Activated T-cell treated with anti-CD3 and anti-CD28 coated beads, Interleukin-2, amount 50 U/mL, for 1 hour (primary cell): Measurements from ENCODE around the gene KIAA1958.

Experiments used
- DNase-seq: peaks from one replicate; pipeline ENCODE4 v3.0.0-alpha.2; 2020

Gene KIAA1958

DNA sequence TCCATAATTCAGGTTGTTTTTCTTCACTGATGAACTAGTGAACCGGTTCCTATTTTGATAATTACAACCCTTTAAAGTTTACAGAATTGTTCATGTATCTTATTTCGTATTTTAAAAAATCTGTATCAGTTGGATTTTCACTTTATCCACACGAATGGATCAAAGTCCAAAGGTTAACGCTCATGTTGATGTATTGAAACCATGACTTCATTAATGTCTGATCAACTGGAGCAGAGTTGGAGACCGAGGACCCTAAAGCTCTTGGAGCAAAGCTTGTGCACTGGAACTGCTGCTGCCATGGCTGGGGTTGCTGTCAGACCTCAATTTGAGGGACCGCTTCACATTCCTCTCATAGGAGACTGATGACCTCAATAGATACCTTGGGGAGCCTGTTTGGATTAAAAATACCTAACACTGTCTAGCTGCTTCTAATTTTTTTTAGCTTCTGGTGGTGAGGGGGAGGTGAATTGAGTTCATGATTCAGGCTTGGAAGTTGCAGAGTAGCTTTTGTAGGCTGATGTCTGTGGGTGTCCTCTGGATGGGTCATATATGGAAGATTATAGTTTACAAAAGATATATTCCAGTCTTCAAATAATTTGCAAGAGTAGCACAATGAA lies 45.1 kb downstream of the KIAA1958 start:
- no peak for DNase-seq

DNA sequence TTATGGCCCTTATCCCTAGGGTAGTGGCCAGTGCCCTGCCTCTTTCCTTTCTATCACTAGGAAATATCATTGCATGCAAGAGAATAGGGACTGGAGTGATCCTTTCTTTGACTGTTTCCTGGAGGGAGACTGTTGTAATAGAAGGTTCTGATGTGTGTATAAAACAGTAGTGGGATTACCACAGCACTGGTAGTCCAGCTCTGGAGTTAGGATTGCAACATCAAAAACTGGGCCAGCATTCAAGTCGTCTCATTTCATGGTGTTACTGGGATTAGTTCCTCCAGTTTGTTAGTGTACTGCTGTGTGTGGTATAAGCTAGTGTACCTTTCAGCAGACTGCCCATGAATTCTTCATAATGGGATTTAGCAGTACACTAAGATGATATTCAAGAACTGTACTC lies 45.8 kb downstream of the KIAA1958 start:
- no peak for DNase-seq

DNA sequence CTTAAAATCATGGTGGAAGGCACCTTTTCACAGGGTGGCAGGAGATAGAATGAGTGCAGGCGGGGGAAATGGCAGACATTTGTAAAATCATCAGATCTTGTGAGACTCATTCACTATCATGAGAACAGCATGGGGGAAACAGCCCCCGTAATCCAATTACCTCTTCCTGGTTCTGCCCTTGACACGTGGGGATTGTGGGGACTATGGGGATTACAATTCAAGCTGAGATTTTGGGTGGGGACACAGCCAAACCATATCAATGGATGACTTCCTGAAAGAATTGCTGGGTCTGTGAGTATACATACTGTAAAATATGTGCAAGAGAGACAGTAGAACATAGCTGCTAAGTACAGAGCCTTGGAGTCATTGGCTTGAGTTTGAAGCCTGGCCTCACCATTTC lies 47.0 kb downstream of the KIAA1958 start:
- no peak for DNase-seq

DNA sequence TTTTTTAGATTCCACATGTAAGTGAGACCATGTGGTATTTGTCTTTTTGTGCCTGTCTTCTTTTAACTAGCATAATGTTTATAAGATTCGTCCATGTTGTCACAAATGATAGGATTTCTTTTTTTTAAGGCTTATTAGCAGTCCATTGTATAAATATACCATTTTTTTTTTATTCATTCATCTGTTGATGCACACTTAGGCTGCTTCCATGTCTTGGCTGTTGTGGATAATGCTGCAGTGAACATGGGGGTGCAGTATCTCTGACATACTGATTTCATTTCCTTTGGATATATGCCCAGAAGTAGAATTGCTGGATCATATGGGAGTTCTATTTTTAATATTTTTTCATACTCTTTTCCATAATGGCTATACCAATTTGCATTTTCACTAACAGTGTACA lies 48.7 kb downstream of the KIAA1958 start:
- no peak for DNase-seq

DNA sequence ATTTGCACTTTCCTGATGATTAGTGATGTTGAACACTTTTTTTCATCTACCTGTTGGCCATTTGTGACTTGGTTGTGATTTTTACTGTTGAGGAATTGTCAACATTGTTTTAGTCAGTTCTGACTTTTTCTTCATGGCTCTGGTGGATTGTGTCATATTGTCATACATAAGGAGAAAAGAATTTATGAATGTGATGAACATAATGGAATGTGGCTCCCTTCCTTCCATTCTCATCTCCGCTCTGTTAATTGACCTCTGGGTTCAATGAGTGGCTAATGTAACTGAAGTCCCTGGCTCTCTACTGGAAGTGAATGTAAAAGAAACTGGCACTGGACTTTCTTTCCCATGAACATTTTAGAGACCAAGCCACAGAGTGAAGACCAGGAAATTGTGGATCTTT lies 49.2 kb downstream of the KIAA1958 start:
- DNase-seq: no peak

DNA sequence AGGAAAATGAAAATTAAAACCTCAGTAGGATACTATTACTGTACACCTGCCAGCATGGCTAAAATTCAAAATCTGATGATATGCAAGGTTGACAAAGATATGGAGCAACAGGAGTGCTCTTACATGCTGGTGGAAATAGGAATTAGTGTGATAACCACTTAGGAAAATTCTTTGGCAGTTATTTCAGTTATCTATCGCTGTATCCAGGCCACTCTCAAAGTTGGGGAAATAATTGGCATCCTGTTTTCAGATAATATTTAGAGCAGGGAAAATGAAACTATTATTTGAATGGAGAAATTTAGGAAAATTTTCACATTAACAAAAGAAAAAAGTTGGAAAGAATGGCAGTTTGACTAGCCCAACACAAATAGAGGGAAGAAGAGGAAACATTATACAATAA lies 50.9 kb downstream of the KIAA1958 start:
- DNase-seq: no peak

DNA sequence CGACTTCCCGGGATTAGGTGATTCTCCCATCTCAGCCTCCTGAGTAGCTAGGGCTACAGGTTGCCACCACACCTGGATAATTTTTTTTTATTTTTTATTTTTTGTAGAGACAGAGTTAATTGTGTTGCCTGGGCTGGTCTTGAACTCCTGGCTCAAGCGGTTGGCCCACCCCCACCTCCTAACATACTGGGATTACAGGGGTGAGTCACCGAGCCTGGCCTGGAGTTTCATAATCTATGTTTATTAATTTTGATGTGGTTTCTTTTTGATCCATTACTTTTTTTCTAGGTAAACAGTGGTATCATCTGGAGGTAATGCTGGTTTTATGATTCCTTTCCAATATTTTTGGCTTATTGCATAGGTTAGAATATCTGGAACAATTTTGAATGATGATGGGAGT lies 54.2 kb downstream of the KIAA1958 start:
- no peak for DNase-seq

DNA sequence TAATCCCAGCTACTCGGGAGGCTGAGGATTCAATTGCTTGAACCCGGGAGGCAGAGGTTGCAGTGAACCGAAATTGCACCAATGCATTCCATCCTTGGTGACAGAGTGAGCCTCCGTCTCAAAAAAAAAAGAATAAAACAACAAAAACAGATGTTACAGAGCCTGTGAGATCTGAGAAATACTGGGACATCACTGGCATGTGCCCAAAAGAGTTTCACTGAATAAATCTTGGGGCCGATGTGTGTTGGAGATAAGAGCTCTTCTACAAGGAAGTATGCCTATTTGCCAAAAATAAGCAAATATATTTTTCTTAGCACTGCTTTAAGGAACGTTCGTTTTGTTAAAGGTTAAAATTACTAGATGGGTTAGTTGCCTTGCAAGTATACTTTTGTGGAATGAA lies 55.1 kb downstream of the KIAA1958 start:
- no peak for DNase-seq

DNA sequence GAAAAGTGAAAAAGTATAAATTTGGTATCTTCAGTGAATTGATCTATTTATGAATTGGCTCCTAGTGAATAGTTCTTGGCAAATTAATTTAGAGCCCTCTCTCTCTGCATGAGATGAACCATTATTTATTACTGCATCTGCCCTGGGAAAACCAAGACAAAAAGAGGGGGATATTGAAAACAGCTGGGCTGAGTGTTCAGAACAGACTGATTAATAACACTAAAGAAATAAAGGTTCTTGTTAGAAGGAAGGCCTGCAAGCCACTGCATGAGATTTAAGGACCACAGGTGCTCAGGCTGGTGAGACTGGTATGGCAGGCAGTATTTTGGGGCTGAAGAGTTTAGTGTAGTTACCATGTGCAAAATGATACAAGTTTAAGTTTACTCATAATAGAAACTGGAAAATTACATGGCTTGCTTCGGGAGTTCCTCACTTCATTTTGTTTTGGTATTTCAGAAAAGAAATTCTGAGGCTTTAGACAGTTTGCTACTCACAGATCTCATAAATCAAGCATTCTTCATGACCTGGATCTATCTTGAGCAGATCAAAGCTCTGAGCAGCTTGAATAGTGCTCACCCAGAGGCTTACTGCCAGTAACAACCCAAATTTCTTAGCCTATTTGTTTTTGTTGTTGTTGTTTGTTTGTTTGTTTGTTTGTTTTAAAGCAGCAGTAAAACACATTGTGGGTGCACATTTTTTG lies 56.1 kb downstream of the KIAA1958 start:
- DNase-seq: no peak

DNA sequence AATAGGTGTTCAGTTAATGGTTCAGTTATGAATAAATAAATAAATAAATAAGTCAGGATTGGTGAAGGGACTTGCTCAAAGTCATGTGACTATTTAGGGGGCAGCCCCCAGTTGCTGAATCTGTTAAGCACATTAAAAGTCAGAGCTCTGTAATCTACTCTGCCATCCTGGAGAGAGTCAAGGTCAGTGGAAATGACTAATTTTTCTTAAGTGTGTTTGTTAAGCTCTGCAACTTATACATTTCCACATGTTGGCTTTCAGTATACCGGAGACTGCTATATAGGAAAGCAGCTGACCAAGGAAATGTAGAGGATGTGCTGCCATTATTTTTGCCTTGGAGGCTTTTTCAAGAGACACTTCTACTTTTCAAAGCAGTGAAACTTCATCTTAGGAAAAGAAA lies 57.9 kb downstream of the KIAA1958 start:
- no peak for DNase-seq

DNA sequence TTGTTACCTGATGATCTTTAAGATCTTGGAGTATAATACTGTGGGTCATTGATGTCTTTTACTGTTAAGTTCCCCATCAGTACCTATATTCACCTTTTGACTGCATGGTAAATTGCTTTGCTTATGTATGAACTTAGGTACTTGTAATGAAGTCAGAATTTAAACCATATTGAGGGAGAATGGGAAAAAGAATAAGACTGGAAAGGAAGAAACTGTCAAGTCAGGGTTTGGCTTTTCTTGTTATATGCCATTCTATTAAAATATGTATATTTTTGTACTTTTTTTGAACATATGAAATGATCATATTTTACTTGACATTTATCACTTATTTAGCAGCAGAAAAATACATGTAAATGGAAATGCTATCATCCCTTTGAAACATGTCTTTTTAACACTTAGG lies 58.6 kb downstream of the KIAA1958 start:
- DNase-seq: no peak

DNA sequence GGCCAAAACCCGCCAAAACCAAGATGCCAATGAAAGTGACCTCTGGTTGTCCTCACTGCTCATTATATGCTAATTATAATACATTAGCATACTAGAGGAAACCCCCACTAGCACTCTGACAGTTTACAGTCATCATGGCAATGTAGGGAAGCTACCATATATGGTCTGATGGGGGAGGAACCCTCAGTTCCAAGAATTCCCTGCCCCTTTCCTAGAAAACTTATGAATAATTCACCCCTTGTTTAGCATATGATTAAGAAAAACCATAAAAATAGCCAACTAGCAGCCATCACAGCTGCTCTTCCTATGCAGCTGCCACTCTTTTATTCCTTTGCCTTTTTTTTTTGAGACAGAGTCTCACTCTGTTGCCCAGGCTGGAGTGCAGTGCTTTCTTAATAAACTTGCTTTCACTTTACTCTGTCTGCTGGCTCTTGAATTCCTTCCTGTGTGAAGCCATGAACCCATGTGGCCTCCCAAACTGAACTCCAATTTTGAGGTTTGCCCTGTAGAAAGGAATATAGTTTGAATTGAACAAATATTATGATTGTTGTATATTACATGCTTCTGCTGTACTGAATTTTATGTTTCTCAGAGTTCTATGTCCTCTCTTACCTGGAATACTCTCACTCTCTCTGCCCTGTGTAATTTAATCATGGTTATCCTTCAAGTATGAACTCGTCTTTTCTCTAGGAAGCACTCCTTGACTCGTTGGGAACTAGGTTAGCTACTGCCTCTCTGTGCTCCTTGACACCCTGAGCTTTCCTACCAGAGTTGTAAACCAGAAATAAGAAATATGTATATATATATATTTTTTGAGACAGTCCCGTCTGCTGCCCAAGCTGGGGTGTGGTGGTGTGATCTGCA lies 59.8 kb downstream of the KIAA1958 start:
- no peak for DNase-seq

DNA sequence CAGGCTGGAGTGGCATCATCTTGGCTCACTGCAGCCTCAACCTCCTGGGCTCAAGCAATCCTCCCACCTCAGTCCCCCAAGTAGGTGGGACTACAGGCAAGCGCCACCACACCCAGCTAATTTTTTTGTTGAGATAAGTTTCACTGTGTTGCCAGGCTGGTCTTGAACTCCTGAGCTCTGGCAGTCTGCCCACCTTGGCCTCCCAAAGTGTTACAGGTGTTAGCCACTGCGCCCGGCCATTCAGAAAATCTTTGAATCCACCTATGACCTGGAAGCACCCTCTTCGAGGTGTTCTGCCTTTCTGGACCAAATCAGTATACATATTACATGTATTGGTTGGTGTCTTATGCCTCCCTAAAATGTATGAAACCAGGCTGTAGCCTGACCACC lies 61.4 kb downstream of the KIAA1958 start:
- no peak for DNase-seq

DNA sequence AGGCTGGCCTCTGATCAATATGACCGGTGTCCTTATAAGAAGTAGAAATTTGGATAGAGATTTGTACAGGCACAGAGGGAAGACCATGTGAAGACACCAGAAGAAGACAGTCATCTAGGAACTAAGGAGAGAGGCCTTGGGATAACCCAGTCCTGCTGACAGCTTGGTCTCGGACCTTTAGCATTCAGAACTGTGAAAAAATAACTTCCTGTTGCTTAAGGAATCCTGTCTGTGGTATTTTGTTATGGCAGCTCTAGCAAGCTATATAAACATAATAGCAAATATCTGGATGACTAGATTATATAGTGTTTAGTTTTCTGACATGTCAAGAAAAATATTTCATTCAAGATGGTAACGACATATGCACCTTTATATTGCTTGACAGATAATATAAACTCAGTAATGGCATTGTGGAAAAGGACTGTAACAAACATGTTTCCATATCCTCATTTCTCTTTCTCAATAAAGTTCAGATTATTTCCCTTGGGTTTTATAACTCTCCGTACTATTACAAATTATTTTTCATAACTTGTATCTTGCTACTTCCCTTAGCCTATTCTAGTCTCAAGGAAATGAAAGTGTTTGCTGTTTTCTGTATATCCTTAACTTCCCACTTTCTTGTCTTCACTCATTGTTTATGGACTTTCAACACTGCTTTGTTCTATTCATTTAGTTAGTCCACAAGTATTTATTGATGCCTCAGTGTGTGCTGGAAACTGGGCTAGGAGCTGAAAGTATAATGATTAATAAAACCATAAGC lies 62.4 kb downstream of the KIAA1958 start:
- no peak for DNase-seq

DNA sequence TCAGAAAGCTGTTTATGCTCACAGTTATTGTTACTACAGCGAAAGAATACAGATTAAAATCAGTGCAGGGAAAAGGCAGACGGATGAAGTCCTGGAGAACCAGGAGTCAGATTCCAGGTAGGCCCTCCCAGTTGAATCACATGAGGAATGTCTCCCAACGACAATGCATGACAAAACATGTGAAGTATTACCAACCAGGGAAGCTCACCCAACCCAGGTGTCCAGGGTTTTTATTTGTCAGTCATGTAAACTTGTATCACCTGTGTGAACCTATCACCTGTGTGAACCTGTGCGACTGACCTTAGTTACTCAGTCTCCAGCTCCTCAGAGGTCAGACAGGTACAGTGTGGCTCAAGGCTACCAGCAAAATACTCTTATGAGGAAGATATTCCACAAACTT lies 63.9 kb downstream of the KIAA1958 start:
- DNase-seq: no peak

DNA sequence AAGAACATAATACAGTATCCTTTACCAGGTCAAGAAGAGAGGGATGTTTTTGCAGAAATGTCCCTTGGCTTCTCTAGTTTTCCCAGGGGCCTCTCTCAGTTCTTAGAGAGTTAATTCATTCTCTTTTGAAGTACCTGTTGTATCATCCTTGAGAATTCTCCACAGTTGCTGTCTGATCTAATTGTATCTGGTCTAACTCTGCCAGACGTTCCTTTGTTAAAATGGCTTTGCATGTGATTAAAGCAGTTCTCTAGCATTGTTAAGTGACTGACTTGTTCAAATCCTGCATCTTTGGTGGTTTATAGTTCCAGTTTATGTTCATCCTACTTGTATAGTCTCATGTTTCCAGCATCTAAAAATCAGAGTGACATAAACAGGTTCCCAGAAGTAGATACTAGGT lies 65.0 kb downstream of the KIAA1958 start:
- no peak for DNase-seq

DNA sequence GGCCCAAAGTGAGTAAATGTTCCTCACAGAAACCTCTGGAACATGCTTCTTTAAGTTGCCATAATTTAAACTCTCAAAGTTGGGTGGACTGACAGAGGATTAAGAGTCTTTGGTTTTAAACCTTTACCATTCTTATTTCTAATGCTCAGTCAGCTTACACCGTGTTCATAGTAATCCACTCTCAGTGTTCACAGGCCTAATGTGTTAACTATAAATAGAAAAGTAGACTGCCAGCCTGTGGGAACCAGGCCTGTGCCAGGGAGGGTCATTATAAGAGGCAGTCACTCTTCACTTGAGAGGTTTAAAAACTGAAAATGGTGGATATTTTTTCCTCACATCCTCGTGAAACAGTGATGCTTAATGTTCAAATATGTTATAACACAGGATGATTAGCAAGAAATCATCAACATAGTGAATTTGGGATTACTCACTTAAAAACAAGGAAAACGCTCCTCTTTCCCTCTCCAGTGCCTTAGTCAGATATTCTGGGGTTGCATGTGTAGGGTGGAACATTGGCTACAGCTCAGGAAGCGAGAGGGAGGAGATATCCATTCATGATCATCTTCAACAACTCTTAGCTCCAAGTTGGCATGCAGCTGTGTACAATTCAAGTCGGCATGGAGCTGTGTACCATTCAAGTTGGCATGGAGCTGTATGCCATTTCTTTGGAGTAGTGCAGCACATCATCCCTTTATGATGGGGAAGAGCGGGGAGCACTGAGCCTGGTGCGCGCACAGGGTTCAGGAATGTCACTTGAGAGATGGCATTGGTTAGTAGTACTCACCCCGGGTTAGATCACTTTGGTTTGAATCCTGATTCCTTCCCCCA lies 65.8 kb downstream of the KIAA1958 start:
- no peak for DNase-seq

DNA sequence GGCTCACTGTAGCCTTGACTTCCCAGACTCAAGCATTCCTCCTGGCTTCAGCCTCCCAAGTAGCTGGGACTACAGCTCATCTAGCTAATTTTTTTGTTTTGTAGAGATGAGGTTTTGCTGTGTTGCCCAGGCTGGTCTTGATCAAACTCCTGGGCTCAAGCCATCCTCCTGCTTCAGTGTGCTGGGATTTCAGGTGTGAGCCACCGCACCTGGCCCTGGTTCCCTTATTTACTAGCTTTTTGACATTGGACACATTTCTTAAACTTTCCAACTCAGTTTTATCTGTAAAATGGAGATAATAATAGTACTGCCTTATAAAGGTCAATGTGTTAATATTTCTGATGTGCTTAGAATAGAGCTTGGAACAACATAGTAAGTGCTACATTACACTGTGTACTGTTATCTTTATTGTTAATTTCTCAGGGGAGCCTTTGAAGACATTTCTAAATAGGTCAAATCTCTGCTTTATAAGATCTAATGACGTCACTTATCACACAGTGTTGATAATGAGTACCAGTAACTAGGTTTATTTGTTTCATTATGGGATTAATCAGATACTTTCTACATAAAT lies 66.7 kb downstream of the KIAA1958 start:
- no peak for DNase-seq

DNA sequence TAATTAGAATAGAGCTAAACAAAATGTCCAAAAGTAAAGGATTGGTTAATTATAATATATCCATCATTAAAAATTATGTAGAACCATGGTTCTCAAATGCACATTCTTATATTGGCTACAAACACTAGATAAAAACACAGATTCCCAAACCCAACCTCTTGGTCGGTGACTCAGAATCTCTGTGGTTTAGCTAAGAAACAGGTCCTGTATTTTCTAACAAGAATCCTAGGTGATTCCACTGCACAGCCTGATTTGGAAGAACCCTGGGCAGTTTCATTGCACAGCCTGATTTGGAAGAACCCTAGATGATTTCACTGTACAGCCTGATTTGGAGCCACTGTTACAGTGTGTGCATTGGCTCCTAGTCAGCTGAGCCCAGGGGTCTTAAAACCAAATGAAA lies 67.9 kb downstream of the KIAA1958 start:
- no peak for DNase-seq

DNA sequence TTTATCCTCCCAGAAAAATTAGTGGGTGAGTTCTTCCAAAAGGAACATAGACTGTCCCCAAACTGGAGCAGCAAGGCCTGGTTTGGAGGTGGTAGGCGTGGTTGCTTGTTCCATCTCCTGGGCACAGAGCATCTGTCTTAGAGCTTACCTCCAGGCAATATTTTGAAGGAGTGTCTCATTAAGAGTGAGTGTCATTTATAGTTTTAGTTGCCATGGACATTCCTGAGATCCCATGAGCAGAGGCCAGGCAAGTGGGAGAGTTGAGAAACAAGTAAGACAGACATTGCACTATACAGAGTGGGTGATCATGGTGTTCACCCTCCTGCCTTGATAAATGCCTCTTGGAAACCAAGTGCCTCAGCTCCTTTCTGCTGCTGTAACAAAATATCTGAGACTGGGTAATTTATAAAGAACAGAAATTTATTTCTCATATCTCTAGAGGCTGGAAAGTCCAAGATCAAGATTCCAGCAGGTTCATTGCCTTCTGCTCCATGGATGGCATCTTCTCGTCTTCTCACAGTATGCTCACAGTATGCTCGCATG lies 68.5 kb downstream of the KIAA1958 start:
- DNase-seq: no peak

DNA sequence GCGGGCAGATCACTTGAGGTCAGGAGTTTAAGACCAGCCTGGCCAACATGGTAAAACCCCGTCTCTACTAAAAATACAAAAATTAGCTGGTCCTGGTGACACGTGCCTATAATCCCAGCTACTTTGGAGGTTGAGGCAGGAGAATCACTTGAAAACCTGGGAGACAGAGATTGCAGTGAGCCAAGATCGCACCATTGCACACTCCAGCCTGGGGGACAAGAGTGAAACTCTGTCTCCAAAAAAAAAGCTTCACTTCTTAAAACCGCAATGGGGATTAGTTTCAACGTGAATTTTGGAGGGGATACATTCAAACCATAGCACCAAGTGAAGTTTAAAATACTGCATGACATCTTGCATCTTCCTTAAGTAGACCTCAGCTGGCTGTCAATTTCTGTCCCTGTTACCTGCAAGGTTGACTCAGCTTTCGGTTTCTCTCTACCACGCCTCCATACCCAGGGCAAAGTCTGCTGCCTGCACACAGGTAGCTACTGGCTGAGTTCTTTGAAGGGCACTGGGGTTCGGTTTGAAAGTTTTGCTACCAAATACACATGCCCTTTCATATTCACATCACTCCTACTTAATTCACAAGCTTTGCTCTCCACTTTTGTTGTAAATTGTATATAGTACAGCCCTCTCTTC lies 69.3 kb downstream of the KIAA1958 start:
- no peak for DNase-seq
